ENCODE measurements around the gene COBL.

DNA sequence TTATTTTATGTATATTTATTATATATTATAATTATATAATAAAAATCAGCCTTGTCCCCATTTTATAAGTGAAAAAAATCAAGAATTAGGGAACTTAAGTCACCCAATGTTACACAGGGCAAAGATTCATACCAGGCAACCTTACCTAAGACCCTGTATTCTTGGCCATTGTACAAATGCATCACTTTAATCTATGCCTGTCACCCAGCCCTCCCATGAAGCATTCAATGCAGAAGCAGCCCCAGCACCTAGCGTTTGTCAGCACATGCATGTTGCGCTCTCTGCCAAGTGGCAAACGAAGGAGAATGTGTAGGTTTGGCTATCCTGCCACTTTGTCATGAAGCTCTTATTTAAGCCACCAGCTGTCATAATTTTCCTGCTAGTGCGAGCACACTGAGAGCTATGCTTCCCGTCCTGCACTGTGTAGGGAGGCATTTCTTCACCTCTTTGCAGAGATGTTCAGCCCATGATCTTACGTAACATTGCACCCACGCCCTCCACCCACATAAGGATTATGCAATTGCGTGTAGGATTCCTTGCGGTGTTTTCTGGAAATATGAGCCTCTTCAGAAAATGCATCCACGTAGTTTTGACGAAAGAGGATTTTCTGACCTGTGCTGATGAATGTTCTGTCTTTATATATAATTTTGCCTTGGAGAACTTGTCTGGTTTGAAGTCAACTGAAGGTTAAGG is 7.7 kb upstream of the COBL start:
- TF ChIP-seq, protein P1, sequence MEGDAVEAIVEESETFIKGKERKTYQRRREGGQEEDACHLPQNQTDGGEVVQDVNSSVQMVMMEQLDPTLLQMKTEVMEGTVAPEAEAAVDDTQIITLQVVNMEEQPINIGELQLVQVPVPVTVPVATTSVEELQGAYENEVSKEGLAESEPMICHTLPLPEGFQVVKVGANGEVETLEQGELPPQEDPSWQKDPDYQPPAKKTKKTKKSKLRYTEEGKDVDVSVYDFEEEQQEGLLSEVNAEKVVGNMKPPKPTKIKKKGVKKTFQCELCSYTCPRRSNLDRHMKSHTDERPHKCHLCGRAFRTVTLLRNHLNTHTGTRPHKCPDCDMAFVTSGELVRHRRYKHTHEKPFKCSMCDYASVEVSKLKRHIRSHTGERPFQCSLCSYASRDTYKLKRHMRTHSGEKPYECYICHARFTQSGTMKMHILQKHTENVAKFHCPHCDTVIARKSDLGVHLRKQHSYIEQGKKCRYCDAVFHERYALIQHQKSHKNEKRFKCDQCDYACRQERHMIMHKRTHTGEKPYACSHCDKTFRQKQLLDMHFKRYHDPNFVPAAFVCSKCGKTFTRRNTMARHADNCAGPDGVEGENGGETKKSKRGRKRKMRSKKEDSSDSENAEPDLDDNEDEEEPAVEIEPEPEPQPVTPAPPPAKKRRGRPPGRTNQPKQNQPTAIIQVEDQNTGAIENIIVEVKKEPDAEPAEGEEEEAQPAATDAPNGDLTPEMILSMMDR (conservative IDR thresholded peaks at IDR 0.05): no peak
- TF ChIP-seq EZH2 (IDR thresholded peaks at IDR 0.05; ENCODE audit: low read depth): no peak
